ENCODE data around the gene ACBD6.
A peak's percentile ranks its signal among the peaks of the same experiment; 100 is the strongest.

ACBD6 gene

GRCh38 chr1:180524915-180525714, 22.7 kb upstream of the ACBD6 start:
- DNase-seq: no peak

- DNase-seq: no peak
These were observed 22.0 kb upstream of the ACBD6 start for GRCh38 chr1:180524160-180524914.

DNA sequence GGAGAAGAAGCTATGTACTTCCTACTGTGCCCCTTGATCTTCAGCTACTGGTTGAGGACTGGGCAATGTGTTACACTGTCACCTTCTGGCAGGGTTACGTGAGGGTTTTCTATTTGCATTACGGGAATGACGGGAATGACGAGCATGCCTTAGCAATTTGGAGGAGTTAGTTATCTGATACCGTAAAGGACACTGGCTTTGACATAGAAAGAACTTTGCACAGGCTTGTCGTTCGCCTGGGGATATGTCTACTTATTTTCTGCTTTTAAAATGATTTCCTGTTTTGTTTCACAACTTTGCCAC, 19.8 kb upstream of the ACBD6 start:
- DNase-seq: no peak

DNA sequence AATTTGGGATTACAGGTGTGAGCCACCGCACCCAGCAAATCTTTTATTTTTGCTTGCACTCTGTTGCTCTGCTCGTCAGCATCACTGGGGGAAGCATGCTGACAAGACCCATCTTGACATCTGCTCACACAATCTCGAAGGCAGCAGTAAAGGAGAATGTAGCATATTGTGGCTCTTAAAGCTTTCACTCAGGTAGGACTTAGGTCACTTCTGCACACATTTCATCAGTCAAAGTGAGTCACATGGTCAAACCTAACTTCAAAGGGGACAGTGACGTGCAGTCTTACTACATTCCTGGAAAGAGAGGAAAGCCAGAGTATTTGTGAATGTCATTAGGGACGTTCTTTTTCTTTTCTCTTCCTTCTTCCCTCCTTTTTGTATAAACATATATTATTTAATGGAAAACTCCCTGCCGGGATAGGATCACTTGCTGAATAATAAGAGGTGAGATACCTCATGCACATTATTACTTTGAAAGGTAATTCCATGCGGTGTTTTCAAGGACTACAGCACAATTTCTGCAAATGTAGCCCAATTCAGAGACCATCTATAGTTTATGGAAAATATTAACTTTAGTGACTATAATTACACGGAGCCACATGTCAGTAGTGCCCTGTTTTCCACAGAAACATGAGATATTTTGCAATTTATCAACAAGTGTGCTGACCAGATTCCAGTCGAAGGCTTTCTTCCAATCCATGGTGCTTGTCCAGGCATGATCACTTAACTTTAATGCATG, 19.3 kb upstream of the ACBD6 start:
- no peak for DNase-seq

- DNase-seq: no peak
These were observed 17.5 kb upstream of the ACBD6 start for GRCh38 chr1:180519846-180520245.

DNA sequence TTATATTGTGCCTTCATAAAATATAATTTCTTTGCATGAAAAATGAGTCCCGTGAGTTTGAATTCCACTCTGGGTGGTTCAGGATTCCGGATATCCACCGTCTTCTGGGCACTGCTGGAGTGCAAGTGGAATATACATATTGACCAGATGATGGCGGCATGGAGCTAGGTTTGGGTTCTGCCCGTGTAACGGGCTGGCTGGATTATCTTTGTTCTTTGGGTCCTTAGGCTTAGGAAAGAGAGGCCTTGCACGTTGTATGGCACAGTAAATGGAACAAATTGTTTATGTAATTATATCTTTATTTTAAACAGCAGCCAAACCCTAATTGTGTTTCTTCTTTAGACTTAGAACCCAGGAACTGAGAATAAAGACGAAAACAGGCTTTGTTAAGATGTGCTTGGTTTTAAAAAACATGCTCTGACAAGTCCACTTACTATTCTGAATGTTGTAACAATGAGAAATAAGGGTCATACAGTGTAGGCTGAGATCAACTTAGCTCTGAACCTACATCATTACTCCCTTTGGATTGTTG, 13.5 kb upstream of the ACBD6 start:
- DNase-seq: peak; percentile 87

GRCh38 chr1:180515364-180515763, 13.0 kb upstream of the ACBD6 start:
- no peak for DNase-seq

DNA sequence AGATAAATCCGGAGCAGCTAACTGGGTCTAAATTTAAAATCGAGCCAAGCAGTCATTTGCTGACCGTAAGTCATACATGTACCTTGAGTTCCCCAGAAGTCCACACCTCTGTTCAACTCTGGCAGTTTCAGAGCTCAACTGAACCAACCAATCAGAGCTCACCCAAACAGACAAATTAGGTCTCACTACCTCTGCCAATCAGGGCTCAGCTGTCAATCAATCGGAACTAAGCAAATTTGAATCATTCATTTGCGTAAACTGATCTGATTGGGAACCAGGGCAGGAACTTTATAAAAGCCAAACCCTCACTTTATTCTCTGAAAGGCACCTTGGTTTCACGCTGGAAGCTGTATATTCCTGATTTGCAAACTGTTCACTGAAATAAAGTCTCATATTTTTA, 11.2 kb upstream of the ACBD6 start:
- no peak for DNase-seq

DNA sequence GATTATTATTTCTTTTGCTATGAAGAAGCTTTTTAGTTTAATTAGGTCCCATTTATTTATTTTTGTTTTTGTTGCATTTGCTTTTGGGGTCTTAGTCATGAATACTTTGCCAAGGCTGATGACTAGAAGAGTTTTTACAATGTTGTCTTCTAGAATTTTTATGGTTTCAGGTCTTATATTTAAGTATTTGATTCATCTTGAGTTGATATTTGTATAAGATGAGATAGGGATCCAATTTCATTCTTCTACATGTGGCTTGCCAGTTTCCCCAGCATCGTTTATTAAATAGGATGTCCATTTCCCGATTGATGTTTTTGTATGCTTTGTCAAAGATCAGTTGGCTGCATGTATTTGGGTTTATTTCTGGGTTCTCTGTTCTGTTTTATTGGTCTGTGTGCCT, 8.5 kb upstream of the ACBD6 start:
- DNase-seq: no peak

GRCh38 chr1:180508725-180509097, 6.3 kb upstream of the ACBD6 start:
- DNase-seq: no peak

DNA sequence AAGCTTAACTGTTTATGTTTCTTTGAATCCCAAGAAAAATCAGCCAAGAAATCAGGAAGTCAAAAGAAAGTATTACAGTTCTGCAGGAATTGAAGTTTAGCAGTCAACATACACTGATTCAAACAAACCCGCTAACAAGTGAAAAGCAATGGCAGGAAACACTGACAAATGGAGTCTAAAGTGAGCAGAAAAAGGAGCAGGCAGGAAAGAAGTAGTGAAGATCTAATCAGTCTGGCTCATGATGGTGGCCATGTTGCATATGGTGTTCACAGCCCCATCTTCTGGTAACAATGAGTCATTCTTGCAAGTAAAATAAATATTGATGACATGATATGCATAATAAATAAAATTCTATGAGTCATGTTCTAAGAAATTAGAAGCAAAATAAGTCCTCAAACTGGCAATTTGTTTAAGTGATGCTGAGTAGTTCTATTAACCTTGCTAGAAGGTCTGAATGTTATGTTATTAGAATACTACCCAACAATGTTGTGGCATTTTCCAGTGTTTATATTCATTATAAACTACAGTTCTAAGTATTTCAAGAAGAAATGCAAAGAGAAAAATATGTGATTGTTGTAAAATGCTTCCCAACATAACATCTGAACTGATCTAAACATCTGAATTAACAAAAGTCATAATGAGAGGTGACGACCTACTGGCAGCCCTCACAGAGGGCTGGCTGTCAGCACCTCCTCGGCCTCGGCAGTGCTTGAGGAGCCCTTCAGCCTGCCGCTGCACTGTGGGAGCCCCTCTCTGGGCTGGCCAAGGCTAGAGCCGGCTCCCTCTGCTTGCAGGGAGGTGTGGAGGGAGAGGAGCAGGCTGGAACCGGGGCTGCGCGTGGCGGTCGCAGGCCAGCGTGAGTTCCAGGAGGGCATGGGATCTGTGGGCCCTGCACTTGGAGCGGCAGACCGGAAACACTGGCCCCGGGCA, 5.7 kb upstream of the ACBD6 start:
- no peak for DNase-seq

DNA sequence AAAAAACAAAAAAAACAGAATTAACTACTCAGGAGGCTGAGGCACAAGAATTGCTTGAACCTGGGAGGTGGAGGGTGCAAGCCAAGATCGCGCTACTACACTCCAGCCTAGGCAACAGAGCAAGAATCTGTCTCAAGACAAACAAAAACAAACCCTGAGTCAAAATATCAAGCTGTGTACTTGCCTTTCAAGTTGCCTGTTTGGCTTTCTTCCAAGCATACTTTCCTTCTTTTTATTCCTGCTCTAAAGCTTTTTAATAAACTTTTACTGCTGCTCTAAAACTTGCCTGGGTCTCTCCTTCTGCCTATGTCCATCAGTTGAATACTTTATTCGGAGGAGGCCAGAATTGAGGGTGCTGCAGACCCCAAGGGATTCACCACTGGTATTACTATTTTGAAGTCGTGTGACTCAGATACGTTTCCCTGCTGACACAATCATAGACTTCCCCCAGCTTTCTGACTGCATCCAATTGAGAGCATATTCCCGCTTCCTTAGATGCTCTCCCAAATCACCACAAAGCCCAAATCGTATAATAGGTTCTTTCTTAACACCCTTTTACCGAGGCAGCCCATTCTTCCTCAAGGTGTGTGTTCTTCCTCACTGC, 3.5 kb upstream of the ACBD6 start:
- DNase-seq: no peak

DNA sequence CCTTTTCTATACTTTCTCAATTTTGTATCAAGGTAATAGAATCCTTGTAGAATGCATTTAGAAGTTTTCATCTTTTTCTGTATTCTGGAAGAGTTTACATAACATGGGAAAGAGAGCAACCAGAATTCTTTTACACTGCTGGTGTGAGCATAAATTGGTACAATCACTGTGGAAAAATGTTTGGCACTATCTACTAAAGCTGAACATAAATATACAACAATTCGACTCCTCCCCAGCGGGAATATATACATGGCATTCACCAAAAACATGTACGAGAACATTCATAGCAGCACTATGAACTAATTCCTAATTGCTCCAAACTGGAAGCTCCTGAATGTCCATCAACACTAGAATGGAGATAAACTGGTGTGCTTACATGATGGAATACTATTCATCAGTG, 1.8 kb upstream of the ACBD6 start:
- no peak for DNase-seq

DNA sequence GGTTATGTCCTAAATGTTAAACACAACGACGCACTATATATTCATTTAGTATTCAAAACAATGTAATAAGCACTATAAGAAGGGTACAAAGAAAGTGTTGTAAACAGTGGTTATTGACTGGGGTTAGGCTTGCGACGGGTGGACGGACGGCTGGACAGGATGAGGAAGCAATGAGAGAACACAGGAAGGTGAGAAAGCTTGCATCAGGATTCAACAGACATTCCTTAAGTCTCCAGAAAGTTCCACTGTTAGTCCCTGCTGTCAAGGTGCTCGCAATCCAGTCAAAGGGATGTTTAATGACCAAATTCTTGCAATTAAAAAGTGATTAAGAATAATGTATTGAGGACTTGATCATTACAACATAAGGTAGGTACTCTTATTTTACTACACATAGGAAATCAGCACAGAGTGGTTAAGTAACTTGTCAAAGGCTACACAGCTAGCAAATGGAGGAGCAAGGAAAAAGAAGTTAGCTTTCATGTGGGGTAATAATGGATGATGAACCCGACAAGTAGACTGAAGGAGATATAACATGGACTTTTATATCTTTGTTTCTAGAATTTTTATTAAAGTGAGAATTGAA, 994 bp upstream of the ACBD6 start:
- DNase-seq: no peak

DNA sequence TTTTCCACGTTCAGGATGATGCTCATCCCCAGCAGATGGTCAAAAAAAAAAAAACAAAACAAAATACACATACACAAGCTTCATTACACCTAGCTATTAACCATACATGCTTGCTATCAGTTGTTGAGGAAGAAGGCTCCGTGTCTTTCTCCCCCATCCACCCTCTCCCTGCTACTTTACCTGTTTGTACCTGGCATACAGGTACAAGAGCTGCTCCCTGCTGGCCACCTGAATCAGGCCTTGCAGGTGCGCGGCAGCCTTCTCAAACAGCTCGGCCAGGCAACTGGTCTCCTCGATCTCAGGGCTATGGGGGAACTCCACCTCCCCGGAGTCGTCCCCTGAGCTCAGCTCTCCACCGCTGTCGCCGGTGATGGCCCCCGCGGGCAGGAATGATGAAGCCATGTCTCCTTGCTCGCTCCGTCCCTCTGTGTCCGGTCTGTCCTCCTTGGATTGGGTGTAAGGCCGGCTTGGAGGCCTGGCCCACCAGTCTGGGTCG, 464 bp downstream of the ACBD6 start:
- DNase-seq: peak; percentile 84

GRCh38 chr1:180500689-180501088, 1.7 kb downstream of the ACBD6 start:
- DNase-seq: no peak

- no peak for DNase-seq
These were observed 3.8 kb downstream of the ACBD6 start for GRCh38 chr1:180498594-180498993.

DNA sequence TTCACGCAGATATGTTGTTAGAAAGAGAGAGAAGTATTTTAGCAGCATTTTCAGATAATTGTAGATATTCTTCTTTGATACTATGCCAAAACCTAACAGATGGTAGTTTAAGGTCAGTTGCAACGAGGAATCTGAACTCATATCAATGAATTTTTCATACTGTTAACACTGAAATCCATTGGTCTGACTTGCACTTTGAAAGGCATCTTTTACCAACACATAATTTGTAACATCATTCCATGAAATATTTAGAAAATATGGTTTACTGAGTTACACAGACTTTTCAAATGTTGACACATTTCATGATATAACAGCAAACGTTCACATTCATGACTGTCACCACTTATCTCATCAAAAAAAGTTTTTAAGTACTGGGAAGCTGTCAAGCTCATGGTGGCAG, 4.6 kb downstream of the ACBD6 start:
- DNase-seq: no peak

- no peak for DNase-seq
These were observed 8.0 kb downstream of the ACBD6 start for GRCh38 chr1:180494370-180494769.

DNA sequence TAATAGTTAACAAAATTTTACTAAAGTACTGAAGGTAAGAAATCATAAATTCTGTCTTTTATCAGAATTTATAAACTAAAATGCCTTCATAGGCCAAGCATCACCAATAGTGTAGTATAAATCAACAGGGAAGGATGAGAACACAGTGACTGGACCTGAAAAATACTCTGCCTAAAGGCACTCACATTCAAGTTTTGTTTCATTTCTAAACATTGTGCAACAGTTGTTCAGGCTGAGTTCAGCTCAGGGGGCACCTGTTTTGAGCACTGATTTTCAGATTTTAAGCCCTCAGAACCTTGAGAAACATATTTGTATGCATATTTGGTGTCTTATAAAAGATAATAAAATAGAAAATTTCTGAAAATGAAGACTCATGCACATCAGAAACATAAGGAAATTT, 12.4 kb downstream of the ACBD6 start:
- no peak for DNase-seq

GRCh38 chr1:180489313-180489712, 13.1 kb downstream of the ACBD6 start:
- DNase-seq: no peak

DNA sequence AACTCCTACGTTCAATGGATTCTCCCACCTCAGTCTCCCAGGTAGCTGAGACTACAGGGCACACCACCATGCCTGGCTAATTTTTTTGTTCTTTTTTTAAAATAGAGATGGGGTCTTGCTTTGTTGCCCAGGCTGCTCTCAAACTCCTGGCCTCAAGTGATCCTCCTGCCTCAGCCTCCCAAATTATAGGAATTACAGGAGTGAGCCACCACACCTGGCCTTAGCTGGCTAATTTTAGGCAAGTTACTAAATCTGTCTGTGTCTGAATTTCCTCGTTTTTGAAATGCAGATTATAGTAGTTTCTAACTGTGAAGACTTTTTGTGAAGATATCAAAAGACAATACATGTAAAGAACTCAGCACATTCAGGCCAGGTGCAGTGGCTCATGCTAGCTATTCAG, 13.7 kb downstream of the ACBD6 start:
- DNase-seq: no peak
